Spleen (tissue), 3 donors: Measurements from ENCODE around the gene AFF1.

Experiments
- POLR2A ChIP-seq, 3 donors: fragments of 450-650 bp; IDR thresholded peaks; one replicate each; pipeline ENCODE4 v1.5.1; 2017; ENCODE audit warnings: antibody characterized with exemption in 3 of 3, mild to moderate bottlenecking in 1 of 3
- POLR2AphosphoS5 ChIP-seq, 3 donors: sonication (generic); formaldehyde crosslinking; IDR thresholded peaks; one replicate each; pipeline ENCODE4 v1.5.1; 2017; ENCODE audit warnings: antibody characterized with exemption in 3 of 3

- TF ChIP-seq POLR2A (IDR thresholded peaks at IDR 0.05) (no peak), POLR2AphosphoS5 (IDR thresholded peaks at IDR 0.05) (no peak)
Measured at GRCh38 chr4:87130985-87131703, 196.3 kb downstream of the AFF1 start.
